WI38 (cell line): ENCODE results near the gene DIP2B.

Experiments
- H3K4me3 ChIP-seq: 2 replicates; pipeline ENCODE4 v1.5.1; 2011; ENCODE audit warnings: low read depth, mild to moderate bottlenecking, control low read depth, low read length
- TF ChIP-seq, protein P1 (sequence below): IDR thresholded peaks from 2 replicates; pipeline ENCODE4 v1.5.1; 2012; ENCODE audit warnings: low read depth, mild to moderate bottlenecking, control low read depth, low read length

The DIP2B gene

DNA sequence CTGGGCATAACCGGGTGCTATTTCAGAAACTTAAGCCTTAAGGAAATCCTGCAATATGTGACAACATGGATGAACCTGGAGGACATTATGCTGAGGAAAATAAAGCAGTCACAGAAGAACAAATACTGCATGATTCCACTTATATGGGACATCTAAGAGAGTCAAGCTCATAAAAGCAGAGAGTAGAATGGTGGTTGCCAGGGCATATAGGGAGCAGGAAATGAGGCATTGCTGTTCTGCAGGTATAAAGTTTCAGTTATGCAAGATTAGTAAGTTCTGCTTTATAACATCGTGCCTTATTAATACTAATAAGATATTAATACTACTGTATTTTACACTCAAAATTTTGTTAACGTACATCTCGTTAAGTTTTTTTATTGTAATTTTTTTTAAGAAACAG lies 134.9 kb downstream of the DIP2B start:
- no peak overlapping the region for H3K4me3 ChIP-seq

DNA sequence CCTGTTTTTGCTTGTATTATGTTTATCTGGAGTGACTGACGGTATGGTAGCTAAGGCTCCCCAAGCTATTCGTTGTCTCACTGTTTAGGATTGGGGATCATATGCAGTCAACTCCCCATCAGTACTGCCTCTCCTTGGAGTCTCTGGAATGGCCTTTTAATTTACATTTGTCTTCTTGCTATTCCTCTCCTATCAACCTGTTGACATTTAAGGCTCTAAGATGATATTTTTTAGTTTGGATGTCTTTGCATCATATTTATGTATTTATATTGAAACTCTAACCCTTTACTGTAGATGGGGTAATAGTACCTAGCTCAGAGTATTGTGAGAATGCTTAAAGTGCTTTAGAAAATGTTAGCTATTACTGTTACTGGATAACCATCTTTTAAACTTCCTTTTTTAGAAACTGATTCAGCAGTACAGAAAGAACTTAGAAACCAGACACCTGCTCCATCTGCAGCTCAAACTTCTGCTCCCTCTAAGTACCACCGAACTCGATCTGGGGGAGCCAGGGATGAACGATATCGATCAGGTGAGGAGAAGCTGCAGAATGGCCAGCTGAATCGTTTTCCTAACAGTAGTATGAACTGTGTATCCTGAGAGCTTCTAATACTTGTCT lies 135.6 kb downstream of the DIP2B start:
- H3K4me3 ChIP-seq: no peak overlapping the region
- TF ChIP-seq, protein P1, sequence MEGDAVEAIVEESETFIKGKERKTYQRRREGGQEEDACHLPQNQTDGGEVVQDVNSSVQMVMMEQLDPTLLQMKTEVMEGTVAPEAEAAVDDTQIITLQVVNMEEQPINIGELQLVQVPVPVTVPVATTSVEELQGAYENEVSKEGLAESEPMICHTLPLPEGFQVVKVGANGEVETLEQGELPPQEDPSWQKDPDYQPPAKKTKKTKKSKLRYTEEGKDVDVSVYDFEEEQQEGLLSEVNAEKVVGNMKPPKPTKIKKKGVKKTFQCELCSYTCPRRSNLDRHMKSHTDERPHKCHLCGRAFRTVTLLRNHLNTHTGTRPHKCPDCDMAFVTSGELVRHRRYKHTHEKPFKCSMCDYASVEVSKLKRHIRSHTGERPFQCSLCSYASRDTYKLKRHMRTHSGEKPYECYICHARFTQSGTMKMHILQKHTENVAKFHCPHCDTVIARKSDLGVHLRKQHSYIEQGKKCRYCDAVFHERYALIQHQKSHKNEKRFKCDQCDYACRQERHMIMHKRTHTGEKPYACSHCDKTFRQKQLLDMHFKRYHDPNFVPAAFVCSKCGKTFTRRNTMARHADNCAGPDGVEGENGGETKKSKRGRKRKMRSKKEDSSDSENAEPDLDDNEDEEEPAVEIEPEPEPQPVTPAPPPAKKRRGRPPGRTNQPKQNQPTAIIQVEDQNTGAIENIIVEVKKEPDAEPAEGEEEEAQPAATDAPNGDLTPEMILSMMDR: no peak

More for the DNA sequence above, 134.9 kb downstream of the DIP2B start:
- TF ChIP-seq, protein P1: no peak

DNA sequence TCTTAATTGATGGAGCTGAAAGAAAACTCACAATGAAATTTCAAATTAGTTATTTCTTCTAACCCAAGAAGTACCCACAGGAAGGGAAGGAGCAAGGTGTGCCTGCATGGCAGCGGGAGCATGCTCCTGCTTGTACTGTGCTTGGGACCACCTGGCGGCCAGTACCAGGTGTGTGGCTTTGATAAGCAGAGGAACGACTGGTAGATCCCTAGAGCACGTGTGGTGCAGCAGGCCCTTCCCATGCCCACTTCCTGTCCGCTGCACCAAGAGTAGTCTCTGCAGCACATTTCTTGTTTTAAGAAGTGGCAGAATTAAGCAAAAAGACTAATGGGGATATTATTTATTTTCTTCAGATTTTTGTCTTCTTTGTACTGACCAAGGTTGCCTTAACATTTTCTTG lies 136.8 kb downstream of the DIP2B start:
- H3K4me3 ChIP-seq: no peak overlapping the region
- TF ChIP-seq, protein P1: no peak

DNA sequence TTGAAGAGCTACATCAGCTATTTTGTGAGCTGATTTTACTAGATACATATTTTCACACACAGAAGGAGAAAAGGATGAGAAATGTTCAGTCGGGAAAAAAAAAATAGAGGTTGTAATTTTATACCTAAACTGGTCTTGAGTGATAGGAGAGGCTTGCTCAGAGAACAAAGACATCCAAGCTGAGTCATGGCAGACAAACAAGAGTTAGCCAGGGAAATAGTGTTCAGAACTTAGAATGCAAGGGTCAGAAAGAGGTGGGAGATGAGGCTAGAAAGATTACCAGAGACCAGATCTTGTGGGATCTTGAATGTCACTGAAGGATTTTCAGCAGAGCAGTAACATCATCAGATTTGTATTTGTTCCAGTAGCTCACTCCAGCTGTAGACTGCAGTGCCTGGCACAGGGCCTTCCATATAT lies 137.3 kb downstream of the DIP2B start:
- TF ChIP-seq, protein P1: no peak
- H3K4me3 ChIP-seq: no peak overlapping the region

DNA sequence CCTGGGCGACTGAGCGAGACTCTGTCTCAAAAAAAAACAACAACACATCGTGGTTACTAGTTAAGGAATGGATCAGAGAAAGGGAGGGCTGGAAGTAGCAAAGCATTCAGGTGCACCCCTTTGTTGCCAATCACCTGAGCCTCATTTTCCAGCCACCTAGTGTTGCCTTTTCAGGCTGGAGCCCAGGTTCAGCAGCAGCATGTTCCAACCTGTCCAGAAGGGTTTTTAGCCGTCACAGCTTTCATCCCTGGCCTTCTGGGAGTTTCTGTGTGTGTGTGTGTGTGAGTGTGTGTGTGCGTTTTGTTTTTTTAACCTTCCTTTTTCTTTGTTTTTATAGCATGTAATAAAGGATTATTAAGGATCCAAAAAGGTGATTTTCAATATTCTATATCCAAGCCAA lies 138.0 kb downstream of the DIP2B start:
- TF ChIP-seq, protein P1: no peak
- no peak overlapping the region for H3K4me3 ChIP-seq

DNA sequence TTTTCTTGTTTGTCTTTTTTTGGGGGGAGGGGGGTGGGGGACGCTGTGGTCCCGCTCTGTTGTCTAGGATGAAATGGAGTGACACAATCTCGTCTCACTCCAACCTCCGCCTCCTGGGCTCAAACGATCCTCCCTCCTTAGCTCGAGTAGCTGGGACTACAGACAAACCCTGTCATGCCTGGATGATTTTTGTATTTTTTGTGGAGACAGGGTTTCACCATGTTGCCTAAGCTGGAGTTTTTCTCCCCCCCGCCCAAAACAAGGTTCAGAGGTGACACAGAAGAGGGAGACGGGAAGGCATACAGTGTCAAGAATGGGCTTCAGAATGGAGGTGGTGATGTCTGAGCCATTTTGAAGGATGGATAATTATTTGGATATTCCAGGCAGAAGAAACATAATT lies 142.2 kb downstream of the DIP2B start:
- H3K4me3 ChIP-seq: no peak overlapping the region
- TF ChIP-seq, protein P1: no peak

DNA sequence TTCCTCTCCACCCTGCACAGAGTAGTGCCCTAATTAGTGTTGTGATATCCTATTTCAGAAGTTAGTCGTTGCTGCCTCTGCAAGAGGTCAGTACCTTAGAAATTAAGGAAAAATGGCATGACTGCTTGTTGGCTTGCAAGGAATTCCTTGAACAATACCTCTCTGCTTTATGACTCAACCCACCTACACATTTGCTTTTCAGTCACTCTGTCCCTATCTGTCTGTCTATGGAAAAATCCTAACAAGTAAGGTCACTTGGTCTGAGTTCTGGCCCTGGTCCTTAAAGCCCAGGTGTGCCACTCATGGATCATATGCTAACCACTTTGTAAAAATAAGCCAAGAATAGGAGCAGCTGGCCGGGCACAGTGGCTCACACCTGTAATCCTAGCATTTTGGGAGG lies 142.7 kb downstream of the DIP2B start:
- TF ChIP-seq, protein P1: no peak

More for the DNA sequence above, 142.7 kb downstream of the DIP2B start:
- no peak overlapping the region for H3K4me3 ChIP-seq
